Naive B cell (primary cell): Measurements from ENCODE around the gene ZBTB38. TPM values are rescaled to one million over a fixed set of nuclear protein-coding genes. Genes with fewer than 3 reads are reported as not detected.
A peak's percentile ranks its signal among the peaks of the same experiment; 100 is the strongest.

Experiments
- ATAC-seq, 2 donors: fragments of 150-1000 bp; cut with Tn5 transposase; 2 replicates each; pipeline ENCODE4 v1.10.0; 2021; ENCODE audit warnings: low read depth in 2 of 2, mild to moderate bottlenecking in 2 of 2, moderate library complexity in 2 of 2
- DNase-seq: peaks from one replicate; pipeline ENCODE4 v3.0.0; 2022
- H3K27ac Mint-ChIP-seq, 6 donors: one replicate each; pipeline ENCODE4 v1.8.0; 2020 to 2022; ENCODE audit warnings: mild to moderate bottlenecking in 6 of 6, mixed read lengths in 6 of 6, moderate library complexity in 5 of 6, inconsistent platforms in 2 of 6
- H3K27me3 Mint-ChIP-seq, 3 donors: one replicate each; pipeline ENCODE4 v1.8.0; 2021 to 2022; ENCODE audit warnings: mixed read lengths in 3 of 3, mild to moderate bottlenecking in 1 of 3
- H3K36me3 Mint-ChIP-seq, 2 donors: one replicate each; pipeline ENCODE4 v1.8.0; 2020 to 2022; ENCODE audit warnings: mixed read lengths in 2 of 2, inconsistent platforms in 1 of 2, mild to moderate bottlenecking in 1 of 2
- H3K4me1 Mint-ChIP-seq, 3 donors: one replicate each; pipeline ENCODE4 v1.8.0; 2020 to 2022; ENCODE audit warnings: mixed read lengths in 3 of 3, inconsistent platforms in 1 of 3, mild to moderate bottlenecking in 1 of 3, moderate library complexity in 1 of 3
- H3K4me3 Mint-ChIP-seq, 8 donors: one replicate each; pipeline ENCODE4 v1.8.0; 2020 to 2022; ENCODE audit warnings: mild to moderate bottlenecking in 8 of 8, mixed read lengths in 8 of 8, moderate library complexity in 8 of 8, inconsistent platforms in 2 of 8
- H3K9me3 Mint-ChIP-seq, 7 donors: one replicate each; pipeline ENCODE4 v1.8.0; 2020 to 2022; ENCODE audit warnings: mixed read lengths in 7 of 7, mild to moderate bottlenecking in 5 of 7, inconsistent platforms in 2 of 7, moderate library complexity in 1 of 7
- polyA plus RNA-seq, 6 donors: library from polyadenylated mRNA; unstranded; fragments of 300-500 nt; fragmentation: Illumina TruSeq; gene quantifications; one replicate each; pipeline ENCODE4 v1.2.3, GENCODE V29; 2021; ENCODE audit warnings: low read depth in 6 of 6

Gene ZBTB38
- polyA plus RNA-seq, 6 donors from 2014 or later = 15.9 to 48.1 (median 35.4) TPM

DNA sequence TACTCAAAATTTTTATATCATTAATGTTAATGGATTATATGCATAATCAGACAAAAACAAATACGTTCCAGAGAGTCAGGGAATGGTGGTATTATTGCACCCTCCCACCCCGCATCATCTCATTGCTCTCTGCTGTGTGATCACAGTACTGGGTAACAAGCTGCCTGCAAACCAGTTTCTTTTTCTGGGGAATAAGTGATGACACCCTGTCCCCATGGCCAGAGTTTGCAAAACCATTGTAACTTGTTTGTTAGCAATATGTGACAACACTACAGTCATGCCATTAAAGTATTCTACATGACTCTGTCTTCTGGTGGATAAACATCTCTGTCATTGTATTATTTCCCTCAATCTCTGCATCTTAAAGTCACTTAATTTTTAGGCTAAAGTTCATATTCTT lies 39.5 kb downstream of the ZBTB38 start:
- no peak for ATAC-seq
- Mint-ChIP-seq H3K27ac (no peak overlapping the region), H3K9me3 (no peaks in the 10 kb centered on the region), H3K4me3 (no peak overlapping the region), H3K27me3 (no peaks in the 10 kb centered on the region), H3K4me1 (peaks cover 16 to 45% (median 25%) of the 10 kb centered on the region in 3 donors), H3K36me3 (peaks cover 13 to 17% of the 10 kb centered on the region in 2 donors)
- no peak for DNase-seq

DNA sequence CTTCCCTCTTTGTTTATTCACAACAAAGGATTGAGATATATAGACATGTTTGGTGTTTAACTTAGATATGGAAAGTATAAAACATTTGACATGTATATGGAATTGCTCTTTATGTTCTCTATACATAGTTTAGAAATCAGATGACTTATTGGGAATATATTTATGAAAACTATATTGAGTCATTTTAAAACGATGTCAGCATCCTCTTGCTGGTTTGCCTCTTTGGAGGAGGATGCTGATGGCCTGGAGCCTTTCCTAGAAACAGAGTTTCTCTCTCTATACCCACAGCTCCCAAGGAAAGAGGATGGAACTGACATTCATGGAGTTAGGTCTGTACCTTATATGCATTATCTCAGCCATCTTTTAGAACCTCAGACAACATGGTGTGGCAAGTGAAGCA lies 40.3 kb downstream of the ZBTB38 start:
- ATAC-seq = no peak
- DNase-seq = no peak
- H3K27me3 Mint-ChIP-seq = no peaks in the 10 kb centered on the region
- peaks cover 21 to 46% (median 28%) of the 10 kb centered on the region in 3 donors for H3K4me1 Mint-ChIP-seq
- no peak overlapping the region for H3K4me3 Mint-ChIP-seq
- H3K9me3 Mint-ChIP-seq = no peaks in the 10 kb centered on the region
- H3K27ac Mint-ChIP-seq = no peak overlapping the region
- H3K36me3 Mint-ChIP-seq = peaks cover 17 to 20% of the 10 kb centered on the region in 2 donors

DNA sequence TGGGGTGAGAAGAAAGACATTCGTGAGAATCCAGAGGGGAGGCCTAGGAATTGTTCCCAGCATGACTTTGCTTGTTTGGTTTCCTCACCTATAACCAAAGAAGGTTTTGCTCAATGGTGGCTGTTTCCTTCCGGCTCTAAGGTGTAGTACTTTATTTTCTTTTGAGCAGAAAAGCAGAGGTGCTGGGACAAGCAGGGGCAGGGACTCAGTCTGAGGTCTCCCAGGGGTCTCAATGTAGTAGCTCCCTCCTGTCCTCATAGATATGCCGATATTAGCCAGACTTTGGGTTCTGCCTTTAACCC lies 41.6 kb downstream of the ZBTB38 start:
- H3K27ac Mint-ChIP-seq = peak overlapping the region in 2 of 6 donors; percentile 41 to 57
- peaks cover 21 to 39% (median 28%) of the 10 kb centered on the region in 3 donors for H3K4me1 Mint-ChIP-seq
- ATAC-seq (no peak), DNase-seq (no peak)
- no peak overlapping the region for H3K4me3 Mint-ChIP-seq
- no peaks in the 10 kb centered on the region for H3K9me3 Mint-ChIP-seq
- peaks cover 27 to 32% of the 10 kb centered on the region in 2 donors for H3K36me3 Mint-ChIP-seq
- H3K27me3 Mint-ChIP-seq = no peaks in the 10 kb centered on the region

DNA sequence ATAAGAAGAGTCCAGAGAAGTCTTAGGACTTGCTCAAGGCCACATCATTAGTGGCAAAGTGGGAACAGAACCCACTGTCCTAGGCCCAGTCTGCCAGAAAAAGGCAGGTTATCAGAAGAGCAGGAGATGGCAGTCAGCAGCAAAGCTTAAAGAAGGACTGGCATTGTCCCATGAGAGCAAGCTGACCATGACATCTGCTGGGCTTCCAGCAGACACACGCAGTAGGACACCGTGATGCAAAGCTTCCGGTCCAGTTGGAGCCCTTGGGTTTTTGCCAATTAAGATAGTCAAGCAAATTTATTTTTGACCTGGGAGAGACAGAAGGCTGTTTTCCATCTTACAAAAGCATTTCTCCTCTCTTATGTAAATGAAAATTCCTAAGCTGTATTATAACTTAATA lies 42.1 kb downstream of the ZBTB38 start:
- no peaks in the 10 kb centered on the region for H3K9me3 Mint-ChIP-seq
- no peak for ATAC-seq
- H3K4me1 Mint-ChIP-seq = peaks cover 21 to 39% (median 28%) of the 10 kb centered on the region in 3 donors
- H3K36me3 Mint-ChIP-seq = peaks cover 29 to 34% of the 10 kb centered on the region in 2 donors
- peak overlapping the region in 2 of 6 donors; percentile 13 to 91 for H3K27ac Mint-ChIP-seq
- no peak for DNase-seq
- H3K4me3 Mint-ChIP-seq = peak overlapping the region in 2 of 8 donors; percentile 4 to 39
- no peaks in the 10 kb centered on the region for H3K27me3 Mint-ChIP-seq

DNA sequence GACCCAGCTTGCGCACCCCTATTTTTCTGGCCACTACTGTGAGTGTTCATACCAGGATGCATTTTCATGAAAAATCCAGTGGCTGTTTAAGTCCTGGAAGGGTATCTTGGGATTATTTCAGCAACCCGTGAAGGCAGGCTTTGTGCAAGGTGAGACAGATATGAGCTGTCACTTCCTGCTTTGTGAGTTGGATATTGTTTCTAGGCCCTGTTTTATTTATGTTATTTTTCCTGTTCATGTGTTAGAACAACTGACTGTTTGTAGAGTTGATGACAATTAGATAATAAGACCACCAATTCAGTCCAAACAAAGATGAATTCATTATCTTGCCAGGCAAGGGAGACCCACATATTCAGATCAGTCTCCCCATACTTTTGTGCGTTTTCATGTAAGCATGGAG lies 42.5 kb downstream of the ZBTB38 start:
- Mint-ChIP-seq H3K27ac (peak overlapping the region in 4 of 6 donors; percentile 13 to 97 (median 70)), H3K36me3 (peaks cover 24 to 29% of the 10 kb centered on the region in 2 donors), H3K27me3 (no peaks in the 10 kb centered on the region), H3K4me3 (peak overlapping the region in 3 of 8 donors; percentile 4 to 35 (median 31)), H3K9me3 (no peaks in the 10 kb centered on the region), H3K4me1 (peaks cover 20 to 37% (median 24%) of the 10 kb centered on the region in 3 donors)
- DNase-seq (no peak), ATAC-seq (no peak)

DNA sequence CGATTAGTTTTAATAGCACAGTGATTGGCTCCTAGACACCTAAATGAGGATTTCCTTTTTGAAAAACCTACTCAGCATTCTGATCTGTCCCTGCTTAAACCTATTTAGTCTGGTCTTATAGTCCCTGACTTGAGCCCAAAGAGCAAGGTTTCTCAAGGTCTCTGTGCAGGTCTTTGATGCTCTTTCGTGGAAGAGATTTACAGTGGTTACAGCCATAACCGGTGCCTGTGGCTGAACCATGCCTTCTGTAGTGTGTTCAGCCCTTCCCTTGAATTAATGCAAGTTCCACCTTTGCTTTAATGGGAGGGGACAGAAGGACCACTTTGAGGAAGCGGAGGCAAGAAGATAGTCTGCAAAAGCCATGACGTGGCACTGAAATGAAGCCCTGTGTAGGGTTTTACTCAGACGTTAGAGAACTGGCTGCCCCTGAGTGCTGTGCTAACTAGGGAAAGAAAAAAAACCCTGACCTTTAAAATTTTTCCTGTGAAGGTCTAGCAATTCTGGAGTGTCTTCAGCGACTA lies 43.0 kb downstream of the ZBTB38 start:
- no peaks in the 10 kb centered on the region for H3K9me3 Mint-ChIP-seq
- H3K4me3 Mint-ChIP-seq = peak overlapping the region in 6 of 8 donors; percentile 4 to 50 (median 26)
- H3K36me3 Mint-ChIP-seq = peaks cover 20 to 26% of the 10 kb centered on the region in 2 donors
- DNase-seq (no peak), ATAC-seq (peak in 1 of 2 donors; percentile 42)
- no peaks in the 10 kb centered on the region for H3K27me3 Mint-ChIP-seq
- peak overlapping the region in 4 of 6 donors; percentile 48 to 97 (median 90) for H3K27ac Mint-ChIP-seq
- H3K4me1 Mint-ChIP-seq = peaks cover 17 to 35% (median 19%) of the 10 kb centered on the region in 3 donors

DNA sequence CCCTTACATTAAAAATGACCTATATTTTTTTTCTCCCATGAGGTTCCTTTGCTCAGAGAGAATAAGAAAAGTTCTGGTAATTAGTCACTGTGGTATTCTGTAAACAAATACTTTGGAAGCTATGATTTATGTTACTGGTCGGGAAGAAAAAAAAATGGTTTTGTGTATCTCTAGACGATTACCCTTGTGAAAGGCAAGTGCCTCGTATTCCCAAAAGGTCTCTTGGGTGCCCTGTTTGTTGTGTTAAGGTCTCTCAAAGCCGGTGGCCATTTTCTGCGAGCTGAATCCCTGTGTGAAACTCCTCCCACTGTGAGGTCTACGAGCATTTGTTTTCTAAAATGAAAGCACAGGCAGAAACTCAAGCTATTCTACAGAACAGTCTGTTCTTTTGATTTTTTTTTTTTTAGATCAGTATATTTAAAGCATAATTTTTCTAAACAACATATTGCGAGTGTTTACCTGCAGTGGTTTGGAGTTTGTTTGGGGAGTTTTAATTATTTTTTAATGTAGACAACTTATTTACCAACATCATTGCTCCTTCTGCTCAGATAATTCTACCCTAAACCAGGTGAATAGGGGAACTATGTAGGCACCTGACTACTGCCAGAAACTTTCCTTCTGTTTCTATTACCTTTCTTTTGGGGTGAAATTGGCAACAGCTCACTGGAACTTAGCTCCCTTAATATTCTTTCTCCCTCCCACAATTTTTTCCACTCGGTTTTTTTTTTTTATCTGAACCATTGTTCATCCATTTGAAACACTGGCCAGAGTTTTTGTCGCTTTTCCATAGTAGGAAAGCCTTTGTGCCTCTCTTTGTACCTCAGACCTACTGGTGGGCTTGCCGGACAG lies 44.0 kb downstream of the ZBTB38 start:
- Mint-ChIP-seq H3K9me3 (no peaks in the 10 kb centered on the region), H3K27ac (peak overlapping the region; percentile 84 to 97 (median 94)), H3K4me3 (peak overlapping the region; percentile 64 to 93 (median 87)), H3K4me1 (peaks cover 17 to 35% (median 17%) of the 10 kb centered on the region in 3 donors), H3K27me3 (no peaks in the 10 kb centered on the region), H3K36me3 (peaks cover 18 to 24% of the 10 kb centered on the region in 2 donors)
- DNase-seq (peak; percentile 42), ATAC-seq (peak; percentile 94 to 96)

DNA sequence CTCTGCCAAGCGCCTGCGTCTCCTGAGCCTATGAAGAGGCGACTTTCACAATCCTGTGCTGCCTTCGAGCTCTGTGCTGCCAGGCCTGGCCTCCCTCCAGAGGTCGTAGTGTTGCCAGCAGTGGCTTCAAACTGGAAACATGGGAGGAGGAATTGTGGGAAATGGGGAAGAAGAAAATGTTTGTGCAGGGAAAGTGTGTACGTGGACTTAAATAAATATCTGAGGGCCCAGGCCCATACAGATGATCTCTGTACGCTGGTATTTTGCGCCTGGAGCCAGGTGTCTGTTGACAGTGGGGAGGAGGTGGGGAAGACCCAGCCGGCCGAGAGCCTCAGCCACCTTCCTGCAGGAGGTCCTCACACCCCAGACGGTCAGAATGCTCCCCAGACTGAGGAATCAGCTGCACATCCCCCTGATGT lies 44.6 kb downstream of the ZBTB38 start:
- Mint-ChIP-seq H3K27me3 (no peaks in the 10 kb centered on the region), H3K4me1 (peaks cover 17 to 35% (median 17%) of the 10 kb centered on the region in 3 donors), H3K4me3 (peak overlapping the region in 5 of 8 donors; percentile 2 to 89 (median 86)), H3K27ac (peak overlapping the region in 5 of 6 donors; percentile 39 to 91 (median 84)), H3K9me3 (no peaks in the 10 kb centered on the region), H3K36me3 (peaks cover 22 to 24% of the 10 kb centered on the region in 2 donors)
- no peak for ATAC-seq
- no peak for DNase-seq

DNA sequence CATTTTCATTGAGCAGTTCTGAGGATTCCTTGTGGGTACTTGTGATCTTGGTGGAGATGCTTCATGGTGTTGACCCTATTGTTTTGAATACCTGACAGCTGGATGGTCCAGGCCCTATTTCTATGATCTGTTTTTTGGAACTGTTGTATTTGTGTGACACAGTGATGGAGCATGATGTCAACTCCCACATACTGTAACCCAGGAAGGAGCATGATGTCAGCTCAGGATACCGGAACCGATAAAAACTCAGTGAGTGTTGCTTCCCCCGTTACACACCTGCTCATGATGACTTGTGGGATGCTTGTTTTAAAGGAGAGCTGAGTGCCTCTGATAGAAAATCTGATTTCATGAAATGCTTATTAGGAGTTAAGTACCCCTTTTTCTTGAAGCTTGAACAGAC lies 45.1 kb downstream of the ZBTB38 start:
- H3K9me3 Mint-ChIP-seq = peaks cover 0 to 2% (median 0%) of the 10 kb centered on the region in 7 donors
- H3K4me3 Mint-ChIP-seq = no peak overlapping the region
- no peaks in the 10 kb centered on the region for H3K27me3 Mint-ChIP-seq
- DNase-seq = no peak
- peaks cover 24 to 29% of the 10 kb centered on the region in 2 donors for H3K36me3 Mint-ChIP-seq
- H3K4me1 Mint-ChIP-seq = peaks cover 17 to 35% (median 20%) of the 10 kb centered on the region in 3 donors
- ATAC-seq = no peak
- peak overlapping the region in 2 of 6 donors; percentile 68 to 91 for H3K27ac Mint-ChIP-seq

DNA sequence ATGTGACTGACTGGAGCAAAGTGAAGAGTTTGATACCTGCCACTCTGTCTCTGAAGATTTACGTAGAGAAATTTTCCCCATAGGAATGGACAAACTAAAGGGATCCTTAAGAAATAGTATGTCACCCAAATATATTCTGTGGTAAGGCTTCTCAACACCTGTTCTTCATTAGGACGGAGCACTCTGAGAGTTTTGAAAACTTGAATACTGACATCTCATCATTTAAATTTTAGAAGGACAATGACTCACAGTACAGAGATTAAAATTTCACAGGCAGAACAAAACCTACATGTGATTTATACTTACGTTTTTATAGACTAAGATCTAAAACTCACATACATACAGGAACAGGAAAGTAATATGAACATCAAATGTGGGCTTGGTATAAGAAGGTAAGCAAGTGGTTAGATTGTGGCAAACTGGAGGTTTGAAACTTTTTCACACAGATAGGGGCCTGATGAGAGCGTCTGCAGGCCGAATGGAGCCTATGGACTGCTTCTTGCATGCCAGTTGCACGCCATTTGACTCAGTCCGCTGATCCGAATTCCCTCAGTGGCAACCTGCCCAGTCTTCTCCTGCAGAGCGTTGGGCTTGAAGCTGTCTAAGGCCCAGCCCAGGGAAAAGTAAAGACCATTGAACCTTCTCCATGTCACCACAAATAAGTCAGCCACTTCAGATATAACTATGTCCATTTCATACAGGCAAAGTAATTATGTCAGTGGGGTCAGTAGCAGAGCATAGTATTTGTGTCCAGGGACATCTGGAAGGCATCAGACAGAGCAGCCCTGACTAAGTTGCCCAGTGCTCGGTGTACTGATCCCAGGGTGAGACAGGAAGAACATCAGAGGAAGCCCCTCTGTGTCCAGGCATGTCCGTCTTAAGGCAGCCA lies 45.7 kb downstream of the ZBTB38 start:
- Mint-ChIP-seq H3K27ac (peak overlapping the region in 2 of 6 donors; percentile 68 to 91), H3K9me3 (peaks cover 0 to 5% (median 0%) of the 10 kb centered on the region in 7 donors), H3K4me1 (peaks cover 20 to 35% (median 21%) of the 10 kb centered on the region in 3 donors), H3K36me3 (peaks cover 29 to 35% of the 10 kb centered on the region in 2 donors), H3K27me3 (no peaks in the 10 kb centered on the region), H3K4me3 (peak overlapping the region in 1 of 8 donors; percentile 22)
- DNase-seq (no peak), ATAC-seq (no peak)

DNA sequence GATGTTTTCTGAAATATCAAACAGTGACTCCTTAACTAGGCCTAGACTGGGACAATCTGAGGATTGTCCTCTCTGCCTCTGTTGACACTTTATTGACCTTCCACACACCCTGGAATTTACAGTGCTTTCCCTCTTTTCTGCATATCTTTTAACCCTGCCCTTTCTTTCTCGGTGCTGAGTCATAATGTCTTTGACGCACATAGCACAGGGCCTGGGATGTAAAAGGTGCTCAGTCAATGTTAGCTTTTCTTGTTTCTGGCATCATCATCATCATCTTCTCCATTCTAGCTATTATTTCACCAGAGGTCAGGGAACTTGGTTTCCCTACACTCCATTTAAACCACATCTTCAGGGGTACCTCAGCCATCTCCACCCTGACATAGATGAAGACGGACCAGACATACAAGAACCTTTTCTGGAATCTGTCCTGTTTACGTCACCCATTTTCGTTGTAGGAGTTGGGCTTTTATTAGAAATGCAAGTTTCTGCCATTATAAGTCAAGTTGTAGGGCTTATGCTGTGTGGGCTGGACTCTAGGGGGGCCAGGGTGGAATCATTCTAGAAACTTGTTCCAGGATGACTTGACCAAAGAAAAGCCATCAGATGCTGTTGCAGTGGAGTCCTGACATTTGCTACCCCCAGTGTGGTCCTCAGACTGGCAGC lies 46.6 kb downstream of the ZBTB38 start:
- no peak for ATAC-seq
- H3K27me3 Mint-ChIP-seq = no peaks in the 10 kb centered on the region
- peaks cover 22 to 28% (median 24%) of the 10 kb centered on the region in 3 donors for H3K4me1 Mint-ChIP-seq
- H3K36me3 Mint-ChIP-seq = peaks cover 33 to 38% of the 10 kb centered on the region in 2 donors
- peaks cover 0 to 5% (median 0%) of the 10 kb centered on the region in 7 donors for H3K9me3 Mint-ChIP-seq
- no peak for DNase-seq
- no peak overlapping the region for H3K27ac Mint-ChIP-seq
- no peak overlapping the region for H3K4me3 Mint-ChIP-seq

DNA sequence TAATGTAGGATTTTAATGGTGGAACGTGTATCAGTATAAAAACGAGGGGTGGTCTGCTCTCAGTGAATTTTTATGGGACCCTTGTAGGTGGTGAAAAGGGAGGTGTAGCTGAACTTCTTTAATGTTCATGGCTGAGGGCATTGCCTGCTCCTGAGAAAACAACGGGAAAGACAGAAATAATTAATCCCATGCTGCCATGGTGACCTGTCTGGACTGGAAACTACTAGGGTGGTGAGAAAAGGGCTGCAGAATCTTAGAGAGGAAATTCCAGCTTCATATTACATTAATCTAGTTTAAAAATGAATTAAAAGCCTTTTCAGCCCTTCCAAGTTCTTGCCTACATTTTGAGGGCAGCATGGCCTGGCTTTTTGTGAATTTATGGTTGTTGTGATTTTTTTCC lies 47.6 kb downstream of the ZBTB38 start:
- Mint-ChIP-seq H3K9me3 (peaks cover 0 to 5% (median 0%) of the 10 kb centered on the region in 7 donors), H3K4me1 (peaks cover 23 to 28% (median 25%) of the 10 kb centered on the region in 3 donors), H3K4me3 (no peak overlapping the region), H3K27ac (no peak overlapping the region), H3K27me3 (no peaks in the 10 kb centered on the region), H3K36me3 (peaks cover 33 to 38% of the 10 kb centered on the region in 2 donors)
- ATAC-seq (no peak), DNase-seq (no peak)
